Left renal cortex interstitium (tissue), 4 donors: Measurements from ENCODE around the gene KDM2B. TPM values are rescaled to one million over a fixed set of nuclear protein-coding genes. Genes with fewer than 3 reads are reported as not detected.

Experiments
- DNase-seq, 4 donors: peaks; one replicate each; pipeline ENCODE4 v3.0.0-alpha.2; 2013; ENCODE audit warnings: low read depth in 4 of 4, low spot score in 2 of 4, missing footprints in 1 of 4
- polyA plus RNA-seq, 4 donors: library from polyadenylated mRNA; unstranded; fragments of 120-200 nt; gene quantifications; one replicate each; pipeline ENCODE4 v1.2.1, GENCODE V29; 2013; ENCODE audit not compliant: insufficient read length in 4 of 4

The KDM2B gene
- polyA plus RNA-seq, 4 donors = 64.1 to 88.8 (median 73.2) TPM

DNA sequence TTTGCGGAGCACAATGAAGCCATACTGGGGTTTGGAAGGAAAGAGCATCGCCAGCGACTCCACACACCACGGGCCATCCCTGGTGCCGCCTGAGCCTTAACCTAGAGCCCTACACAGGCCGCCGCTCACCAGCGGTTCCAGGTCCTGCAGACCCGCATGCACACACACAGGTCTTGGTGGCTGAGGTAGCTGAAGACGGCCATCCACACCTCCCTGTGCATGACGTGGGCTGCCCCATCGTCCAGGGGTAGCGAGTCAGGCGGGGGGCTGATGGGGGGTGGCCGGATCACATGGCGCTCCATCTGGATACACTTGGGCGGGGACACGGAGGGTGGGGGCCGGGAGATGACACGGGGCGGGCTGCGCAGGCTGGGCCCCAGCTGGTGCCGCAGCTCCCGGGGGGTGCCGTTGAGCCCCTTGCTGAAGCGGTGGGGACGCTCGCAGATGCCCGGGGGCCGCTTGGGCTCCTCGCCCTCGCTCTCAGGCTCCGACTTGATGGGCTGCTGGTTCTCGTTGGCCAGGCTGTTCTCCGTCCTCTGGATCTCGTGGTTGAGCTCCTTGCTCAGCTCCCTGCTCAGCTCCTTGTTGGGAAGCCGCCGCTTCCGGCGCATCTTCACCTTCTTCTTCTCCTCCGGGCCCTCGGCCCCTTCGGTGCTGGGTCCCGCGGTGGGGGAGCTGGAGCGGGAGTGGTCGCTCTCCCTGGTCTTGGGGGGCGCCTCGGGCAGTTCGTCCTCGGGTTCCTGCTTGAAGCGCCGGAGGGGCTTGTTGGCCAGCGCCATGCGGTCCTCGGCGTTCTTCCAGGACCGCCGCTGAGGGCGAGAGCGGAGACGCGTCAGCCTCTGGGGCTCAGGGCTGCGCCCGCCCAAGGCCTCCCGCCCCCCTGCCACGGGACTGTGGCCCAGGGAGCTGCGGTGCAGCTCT, 138.5 kb downstream of the KDM2B start:
- no peak for DNase-seq

DNA sequence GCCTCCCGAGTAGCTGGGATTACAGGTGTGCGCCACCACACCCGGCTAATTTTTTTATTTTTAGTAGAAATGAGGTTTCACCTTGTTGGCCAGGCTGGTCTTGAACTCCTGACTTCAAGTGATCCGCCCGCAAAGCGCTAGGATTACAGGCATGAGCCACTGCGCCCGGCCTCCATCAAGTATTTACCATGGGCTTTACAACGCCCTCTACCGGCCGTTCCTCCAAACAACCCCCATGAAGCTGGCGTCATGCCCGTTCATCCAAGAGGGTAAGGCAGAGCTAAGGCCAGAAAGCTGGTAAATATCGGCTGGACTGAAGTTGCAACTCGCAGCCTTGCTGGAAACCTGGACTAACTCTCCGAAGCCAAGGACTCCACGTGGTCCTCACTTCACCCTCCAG, 139.3 kb downstream of the KDM2B start:
- no peak for DNase-seq

DNA sequence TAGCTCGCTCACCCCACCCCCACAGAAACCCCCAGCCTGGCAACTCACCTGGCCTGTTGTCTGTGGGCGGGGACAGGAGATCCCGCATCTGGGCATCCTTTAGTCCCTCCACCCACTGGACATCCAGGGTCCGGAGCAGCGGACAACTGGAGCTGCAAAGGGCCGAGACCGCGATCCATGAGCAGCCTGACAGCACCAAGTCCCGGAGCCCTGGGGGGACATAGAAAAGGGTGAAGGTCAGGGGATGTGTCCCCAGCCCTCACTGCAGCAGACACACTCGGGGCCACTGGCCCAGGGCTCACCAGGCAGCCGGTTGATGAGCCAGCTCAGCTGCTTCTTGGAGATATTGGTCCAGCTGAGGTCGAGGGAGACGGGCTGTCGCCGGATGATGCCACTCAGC, 140.1 kb downstream of the KDM2B start:
- DNase-seq = no peak

DNA sequence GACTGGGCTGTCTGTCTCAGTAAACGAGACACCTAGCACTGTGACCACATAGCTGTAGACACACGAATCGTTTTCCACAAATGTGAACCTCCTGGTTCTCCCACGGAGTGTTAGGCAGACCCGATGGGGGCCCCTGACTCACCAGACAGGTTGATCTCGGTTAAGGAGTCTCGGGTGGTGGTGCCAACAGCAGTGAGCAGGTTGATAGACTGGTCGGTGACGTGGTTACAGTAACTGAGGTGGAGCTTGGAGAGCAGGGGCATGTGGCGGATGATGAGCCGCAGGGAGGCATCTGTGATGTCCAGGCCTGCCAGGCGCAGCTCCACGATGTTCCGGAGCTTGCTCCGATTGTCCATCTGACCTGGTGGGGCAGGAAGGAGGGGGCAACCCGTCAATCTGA, 141.1 kb downstream of the KDM2B start:
- DNase-seq = no peak

DNA sequence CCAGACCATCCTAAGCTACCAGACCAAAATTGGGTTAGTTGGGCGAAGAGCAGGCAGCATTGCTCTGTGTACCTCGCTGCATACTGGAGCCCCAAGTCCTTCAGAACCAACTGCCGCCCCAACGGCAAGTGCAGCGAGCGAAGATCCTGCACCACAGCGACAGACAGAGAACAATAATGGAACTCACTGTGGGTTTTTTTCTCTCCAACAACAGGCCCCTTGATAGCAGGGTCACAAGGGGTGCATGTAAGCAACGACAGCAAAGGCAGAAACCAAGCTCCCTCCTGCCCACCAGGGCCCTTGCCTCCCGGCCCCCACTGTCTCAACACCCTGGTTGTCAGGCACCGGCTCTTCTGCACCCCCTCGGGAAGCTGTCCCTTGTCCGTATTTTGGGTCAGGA, 141.9 kb downstream of the KDM2B start:
- no peak for DNase-seq

DNA sequence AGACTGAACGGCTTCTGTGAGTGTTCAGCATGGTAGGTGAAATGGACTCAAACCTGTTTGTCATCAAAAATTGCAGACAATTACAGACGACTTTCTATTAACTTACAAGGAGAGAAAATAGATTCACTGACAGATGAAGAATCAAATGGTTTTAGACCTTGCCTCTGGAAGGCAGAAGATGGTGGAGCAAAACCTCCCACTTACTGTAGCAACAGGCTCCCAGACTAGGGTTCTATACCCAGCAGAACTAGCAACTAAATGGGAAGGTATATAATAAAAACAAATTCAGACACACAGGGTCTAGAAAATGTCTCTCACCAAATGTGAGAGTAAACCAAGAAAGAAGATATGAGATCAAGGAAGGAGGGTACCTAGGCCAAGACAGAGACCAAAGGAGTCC, 144.1 kb downstream of the KDM2B start:
- no peak for DNase-seq

DNA sequence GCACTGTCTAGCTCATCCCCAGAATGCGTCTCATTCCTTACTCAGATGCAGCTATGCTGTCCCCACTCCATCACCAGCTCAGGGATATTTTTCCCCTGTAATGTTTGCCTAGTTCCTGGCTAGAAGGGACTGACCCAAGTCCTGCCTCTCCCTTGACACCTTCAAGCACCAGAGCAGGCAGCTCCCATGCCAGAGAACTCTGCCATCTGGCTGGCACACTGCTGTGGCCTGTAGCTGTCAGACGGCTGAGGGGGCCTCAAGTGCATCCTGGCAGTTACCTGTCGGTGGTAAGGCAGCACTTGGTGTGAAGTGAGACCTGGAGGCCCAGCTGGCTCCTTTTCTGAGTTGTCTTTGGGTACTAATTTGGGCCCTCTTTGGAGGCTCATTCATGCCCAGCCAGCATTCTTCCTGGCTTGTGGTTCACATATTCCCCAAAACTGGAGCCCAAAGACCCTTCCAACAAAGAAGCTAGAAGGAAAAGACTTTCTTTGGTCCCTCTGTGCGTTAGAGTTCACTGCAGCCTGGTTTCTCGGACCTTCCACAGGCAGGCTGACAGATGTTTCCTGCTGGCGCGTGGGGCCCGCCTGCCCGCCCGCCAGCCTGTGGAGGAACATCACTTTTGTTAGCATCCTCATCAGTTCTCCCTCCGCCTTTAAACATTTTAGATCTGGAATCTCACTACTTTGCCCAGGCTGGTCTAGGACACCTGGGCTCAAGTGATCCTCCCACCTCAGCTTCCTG, 147.9 kb downstream of the KDM2B start:
- DNase-seq = no peak

DNA sequence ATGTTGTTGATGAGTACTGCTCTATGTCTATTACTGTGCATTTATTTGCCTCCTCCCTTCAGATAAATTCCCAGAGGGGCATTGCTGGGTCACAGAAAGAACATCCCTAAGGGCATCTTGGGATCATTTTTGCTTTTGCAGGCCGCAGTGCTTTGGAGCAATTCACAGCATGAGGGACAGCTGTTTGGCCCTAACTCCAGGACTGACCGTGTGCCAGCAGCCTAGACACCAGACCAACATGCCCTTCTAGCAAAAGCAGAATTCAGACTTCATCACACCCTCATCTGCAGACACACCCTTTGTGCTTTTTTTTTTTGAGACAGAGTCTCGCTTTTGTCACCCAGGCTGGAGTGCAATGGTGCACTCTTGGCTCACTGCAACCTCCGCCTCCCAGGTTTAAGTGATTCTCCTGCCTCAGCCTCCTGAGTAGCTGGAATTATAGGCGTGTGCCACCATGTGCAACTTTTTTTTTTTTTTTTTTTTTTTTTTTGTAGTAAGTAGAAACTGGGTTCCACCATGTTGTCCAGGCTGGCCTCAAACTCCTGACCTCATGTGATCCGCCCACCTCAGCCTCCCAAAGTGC, 149.9 kb downstream of the KDM2B start:
- DNase-seq = no peak

DNA sequence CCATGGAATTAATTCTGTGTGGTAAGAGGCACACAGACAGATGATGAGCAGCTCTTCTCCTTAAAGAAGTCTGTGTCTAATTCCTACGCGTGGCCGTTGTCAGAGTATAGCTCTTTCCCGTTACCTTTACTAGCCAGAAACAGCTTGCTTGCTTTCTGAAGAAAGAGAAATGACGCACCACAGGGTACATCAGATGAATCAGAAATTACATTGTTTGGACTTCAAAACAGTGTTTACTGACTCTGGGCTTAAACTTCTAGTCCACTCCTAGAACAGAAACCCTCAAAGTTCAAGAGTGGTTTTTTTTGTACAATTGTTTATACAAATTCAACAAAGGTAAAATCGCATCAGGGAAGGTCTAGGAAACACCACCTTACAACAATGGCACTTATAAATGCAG, 151.9 kb downstream of the KDM2B start:
- no peak for DNase-seq

DNA sequence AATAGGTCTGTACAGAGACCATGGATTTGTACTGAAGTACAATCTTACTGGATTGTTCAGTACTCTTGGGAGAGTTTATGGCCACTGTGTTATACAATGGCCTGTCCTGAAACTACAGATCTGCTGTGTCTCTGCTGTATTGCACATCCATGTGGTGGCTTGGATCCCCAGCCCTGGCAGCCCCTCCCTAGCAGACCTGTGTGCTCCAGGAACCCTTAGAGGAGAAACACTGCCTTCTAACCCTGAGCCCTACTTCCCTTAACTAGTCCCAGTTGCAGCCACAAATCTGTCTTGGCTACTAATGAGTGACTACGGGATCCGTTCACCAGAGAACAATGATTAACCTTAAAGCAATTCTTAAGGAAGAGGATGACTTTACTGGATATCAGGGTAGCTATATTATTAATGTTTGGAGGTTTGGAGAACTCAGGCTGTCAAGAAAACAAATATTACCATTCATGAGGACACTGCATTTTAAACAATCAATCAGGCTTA, 153.2 kb downstream of the KDM2B start:
- DNase-seq = no peak

DNA sequence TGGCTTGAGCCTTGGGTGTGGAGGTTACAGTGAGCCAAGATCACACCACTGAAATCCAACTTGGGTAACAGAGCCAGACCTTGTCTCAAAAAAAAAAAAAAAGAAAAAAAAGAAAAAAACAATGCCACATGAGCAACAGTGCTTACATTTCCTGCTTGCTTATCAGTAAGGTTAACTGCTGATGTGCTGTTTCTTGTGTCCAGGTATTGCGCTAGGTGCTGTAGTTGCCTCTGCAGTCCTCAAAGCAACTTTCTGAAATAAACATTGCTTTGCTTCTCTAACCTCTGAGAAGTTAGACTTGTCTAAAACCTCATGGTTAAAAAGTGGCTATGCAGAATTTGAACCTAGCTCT, 156.2 kb downstream of the KDM2B start:
- no peak for DNase-seq

DNA sequence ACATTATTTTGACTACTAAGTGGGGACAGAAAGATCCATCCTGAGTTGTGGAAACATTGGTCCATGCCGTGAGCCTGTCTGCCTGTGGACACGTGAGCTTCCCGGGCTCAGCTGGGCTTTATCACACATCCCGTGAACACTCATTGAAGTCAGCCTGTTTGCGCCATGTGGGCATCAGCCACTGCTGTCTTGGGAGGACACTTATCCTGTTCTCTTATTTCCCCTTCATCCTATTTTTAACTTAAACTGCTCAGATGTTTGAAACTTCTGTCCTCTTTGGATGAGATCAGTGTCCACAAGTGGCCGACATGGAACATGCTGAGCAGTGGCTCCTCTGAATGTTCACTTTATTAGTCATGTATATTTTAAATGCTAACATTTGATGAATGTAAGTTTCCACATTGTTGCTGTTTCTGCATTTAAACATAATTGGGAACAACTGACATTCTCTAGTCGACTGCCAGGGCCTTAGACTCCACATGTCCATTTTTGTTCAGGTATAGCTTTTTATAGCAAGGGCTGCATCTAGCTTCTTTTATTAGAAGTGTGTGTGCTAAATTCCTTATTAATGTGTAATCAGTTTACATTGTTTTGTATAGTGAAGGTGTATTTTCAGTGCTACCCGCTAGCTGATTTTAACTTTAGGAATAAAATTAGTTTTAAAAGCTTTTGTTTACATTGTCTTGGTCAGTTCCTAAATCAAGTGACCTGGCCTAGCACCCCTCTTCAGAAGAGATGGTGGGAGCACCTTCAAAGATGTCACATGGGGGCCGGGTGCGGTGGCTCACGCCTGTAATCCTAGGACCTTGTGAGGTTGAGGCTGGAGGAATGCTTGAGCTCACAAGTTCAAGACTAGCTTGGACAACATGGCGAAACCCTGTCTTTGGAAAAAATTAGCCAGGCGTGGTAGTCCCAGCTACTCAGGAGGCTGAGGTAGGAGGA, 156.9 kb downstream of the KDM2B start:
- DNase-seq = no peak

DNA sequence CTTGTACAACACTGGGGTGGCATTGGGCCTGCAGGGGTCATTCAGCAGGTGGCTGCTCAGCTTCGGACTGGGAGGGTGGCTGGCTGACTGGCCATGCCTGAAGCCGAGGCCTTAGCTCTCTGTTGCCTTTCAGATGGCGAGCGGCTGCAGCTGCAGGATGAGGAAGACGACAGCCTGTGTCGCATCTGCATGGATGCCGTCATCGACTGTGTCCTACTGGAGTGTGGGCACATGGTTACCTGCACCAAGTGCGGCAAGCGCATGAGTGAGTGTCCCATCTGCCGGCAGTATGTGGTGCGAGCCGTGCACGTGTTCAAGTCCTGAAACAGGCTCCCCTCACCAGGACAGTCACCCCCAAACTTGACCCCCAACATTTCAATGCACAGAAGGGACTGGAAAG, 157.6 kb downstream of the KDM2B start:
- DNase-seq = no peak

DNA sequence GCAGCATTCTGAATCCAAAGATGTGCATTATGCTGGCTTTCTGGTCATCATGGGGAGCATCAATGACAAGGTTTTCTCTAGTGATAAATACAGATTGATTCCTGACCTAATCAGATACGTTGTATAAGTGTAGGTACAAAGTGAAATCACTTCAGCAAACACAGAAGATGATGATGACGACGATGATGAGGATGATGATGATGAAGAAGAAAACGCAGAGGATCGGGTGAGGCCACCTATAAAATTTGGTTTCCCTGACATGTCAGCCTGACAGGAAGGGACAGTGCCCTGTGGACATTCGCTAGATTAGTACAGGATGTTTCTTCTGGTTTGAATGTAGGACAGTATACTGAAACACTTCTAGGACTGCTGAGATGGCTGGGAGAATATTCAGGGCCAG, 160.7 kb downstream of the KDM2B start:
- DNase-seq = no peak

DNA sequence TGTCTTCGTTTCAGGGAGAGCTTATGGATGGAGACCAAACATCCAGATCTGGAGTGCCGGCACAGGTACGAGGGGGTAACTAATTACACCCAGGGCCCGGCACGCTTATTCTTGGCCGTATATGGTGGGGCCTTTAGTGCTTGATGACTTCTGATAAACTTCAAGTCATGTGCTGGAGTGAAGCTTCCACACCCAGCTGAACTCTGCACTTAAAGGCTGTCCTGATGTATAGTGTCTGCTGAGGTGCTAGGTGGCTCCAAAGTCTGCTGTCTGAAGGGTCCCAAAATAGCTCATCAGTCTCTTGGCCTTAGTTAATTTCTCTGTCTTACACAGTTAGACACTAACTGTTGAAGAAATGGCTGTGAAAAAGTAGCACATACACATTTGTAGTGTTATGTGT, 163.0 kb downstream of the KDM2B start:
- no peak for DNase-seq

DNA sequence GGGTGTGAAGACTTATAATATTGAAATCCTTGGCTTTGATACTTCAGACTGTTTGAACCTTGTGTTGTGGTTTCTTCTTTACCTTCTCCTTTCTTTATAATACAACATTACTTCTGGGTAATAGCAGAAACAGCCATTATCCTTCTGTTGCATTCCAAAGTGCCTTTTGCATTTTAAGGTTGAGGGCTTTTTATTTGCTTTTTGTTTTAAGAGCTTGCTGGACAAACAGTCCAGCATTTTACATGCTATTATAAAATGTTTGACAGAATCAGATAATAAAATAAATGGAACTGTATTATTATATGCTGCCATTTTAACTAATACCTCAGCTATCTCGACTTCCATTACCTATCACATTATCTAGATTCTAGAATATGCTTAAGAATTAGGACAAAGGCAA, 166.9 kb downstream of the KDM2B start:
- no peak for DNase-seq

DNA sequence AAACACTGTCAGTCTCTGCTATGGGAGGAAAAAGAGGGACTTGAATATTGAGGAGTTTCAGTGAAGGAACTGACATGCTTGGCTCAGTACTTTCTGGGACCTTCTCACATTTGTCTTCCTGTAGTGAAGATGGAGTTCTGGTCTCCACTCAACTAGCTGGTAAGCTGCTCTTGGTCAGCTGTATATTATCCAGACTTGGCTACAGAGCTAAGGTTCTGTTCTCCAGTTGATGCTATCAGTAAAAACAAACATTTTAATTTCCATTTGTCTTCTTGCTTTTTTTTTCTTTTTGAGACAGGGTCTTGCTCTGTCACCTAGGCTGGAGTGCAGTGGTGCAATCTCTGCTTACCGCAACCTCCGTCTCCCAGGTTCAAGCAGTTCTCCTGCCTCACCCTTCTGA, 175.6 kb downstream of the KDM2B start:
- DNase-seq = no peak

DNA sequence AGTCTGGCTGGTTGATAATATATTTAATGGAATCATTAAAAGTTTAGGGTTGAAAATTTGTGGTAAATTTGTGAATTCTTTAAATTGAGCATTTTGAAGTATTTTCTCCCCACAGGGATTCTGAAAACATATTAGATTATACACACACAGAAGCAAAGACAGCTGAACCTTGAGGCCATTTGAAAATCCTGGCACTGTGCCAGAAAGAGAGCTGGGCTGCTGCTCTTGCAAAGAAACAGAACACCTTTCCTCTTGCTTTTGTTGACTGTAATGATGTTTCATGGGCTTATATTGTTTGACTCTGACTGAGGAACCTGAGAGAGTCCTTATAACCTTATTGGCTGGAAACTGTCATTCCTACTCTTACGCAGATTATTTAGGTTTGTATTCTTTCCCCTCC, 176.1 kb downstream of the KDM2B start:
- DNase-seq = peak in 1 of 4 donors; percentile 23

DNA sequence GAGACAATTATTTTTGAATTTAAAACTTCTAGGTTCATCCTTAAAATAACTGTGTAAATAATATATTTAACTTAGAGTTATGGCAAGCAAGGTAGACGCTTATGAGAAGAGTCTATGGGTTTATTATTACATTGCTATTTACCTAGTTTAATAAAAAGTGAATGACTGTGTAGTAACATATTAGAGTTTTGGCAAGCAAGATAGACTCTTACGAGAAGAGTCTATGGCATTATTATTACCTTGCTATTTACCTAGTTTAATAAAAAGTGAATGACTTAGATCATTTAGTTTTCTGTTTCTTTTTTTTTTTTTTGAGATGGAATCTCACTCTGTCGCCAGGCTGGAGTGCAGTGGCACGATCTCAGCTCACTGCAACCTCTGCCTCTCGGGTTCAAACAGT, 177.1 kb downstream of the KDM2B start:
- DNase-seq = no peak

DNA sequence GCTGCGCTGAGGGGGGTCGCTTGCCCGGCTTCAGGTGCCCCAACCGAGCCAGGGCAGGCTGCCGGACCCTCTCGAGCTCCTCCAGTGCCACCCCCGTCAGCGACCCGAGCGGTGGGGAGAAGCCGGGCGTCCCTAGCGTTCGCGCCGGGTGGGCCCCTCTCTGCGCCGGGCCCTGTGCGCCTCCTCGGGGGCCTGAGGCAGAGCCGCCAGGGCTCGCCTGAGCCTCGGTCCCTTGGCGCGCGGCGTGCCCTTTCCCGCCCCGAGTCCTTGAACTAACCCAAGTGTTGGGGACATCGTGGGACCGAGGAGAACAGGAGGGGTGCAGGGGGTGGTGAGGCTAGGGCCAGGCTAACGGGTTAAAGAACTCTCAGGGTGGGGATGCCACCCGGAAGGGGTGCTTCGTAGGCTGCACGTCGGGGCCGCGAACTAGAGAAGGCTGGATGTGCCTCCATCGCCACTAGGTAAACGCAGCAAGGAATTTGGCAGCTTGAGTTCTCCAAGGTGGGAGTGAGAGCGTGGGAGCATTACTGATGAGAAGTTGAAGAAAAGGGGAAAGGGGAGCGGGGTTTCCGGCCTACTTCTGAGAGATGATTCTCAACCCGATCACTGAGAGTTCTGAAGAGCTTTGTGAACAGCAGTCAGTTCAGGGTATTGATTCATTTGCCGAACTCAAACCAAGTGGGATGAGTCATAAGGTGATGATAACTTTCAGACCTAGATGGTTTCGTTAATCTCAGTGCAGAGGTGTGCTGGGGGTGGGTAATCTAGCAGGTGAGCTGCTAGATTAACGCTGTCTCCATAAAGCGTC, 180.3 kb downstream of the KDM2B start:
- DNase-seq = peak in 3 of 4 donors; percentile 34 to 59 (median 43)
